ENCODE results near the gene PTGER1. TPM values are rescaled to one million over a fixed set of nuclear protein-coding genes. Genes with fewer than 3 reads are reported as not detected.

PTGER1 gene
- total RNA-seq, 2 experiments from 2014 or later: 0.23 TPM; not detected in 1

DNA sequence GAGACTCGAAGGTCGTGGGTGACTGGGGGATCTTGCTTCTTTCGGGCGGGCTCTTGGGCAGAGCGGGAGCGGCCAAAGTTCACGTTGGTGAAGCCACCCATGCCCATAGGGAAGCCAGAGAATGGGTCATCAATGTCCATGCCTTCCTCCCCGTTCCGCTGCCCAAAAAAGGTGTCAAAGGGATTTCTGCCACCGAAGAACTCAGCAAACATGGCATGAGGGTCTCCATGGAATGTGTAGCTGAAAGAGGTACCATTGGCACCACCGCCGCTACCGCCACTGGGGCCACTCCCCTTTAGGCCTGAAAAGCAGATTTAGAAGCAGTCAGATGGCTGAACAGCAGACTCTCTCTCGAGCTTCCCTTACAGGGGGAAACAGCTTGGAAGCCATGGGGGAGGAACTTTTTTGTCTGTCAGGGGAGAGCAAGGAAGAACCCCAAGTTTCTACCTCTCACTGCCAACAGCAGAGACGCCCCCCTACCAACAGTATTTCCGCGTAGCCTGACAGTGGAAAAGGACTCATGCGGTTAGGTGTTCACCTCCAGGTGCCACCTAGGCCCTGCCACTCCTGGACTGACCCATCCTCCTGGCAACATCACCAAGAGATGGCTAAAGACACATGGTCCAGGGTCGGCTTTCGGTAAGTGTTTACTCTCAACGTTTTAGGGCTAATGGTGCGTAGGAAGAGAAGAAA, 41.7 kb upstream of the PTGER1 start:
- Histone ChIP-seq H3K36me3 (ENCODE audit: insufficient read depth, low read length) (peaks cover 50% of the 10 kb centered on the region), H3K9me2 (ENCODE audit: insufficient read depth, low read length) (no peaks in the 10 kb centered on the region), H3K4me3 (ENCODE audit: low read depth, low read length, poor library complexity, severe bottlenecking) (peak overlapping the region; percentile 93), H2AFZ (ENCODE audit: low read length) (no peak overlapping the region), H3K4me2 (ENCODE audit: low read length) (peak overlapping the region; percentile 99), H3K27ac (ENCODE audit: low read depth, low read length, poor library complexity, severe bottlenecking) (peak overlapping the region; percentile 69), H3K4me1 (ENCODE audit: insufficient read depth, low read length, poor library complexity, severe bottlenecking) (peaks cover 45% of the 10 kb centered on the region), H3K79me2 (ENCODE audit: insufficient read depth, low read depth, low read length) (peaks cover 35% of the 10 kb centered on the region), H4K20me1 (ENCODE audit: insufficient read depth, low read length) (peaks cover 17% of the 10 kb centered on the region), H3K9me3 (ENCODE audit: low read length) (no peaks in the 10 kb centered on the region)
- peak; percentile 26 for DNase-seq (ENCODE audit: low spot score)
- ChIA-PET CTCF (ENCODE audit: unreplicated experiment) (no interaction called here), POLR2A (interaction anchor here (1.6 kb wide), 1 partner anchor 13 kb away, joined by 5 read pairs; no protein-coding TSS in a partner anchor)
- TF ChIP-seq, protein P1, sequence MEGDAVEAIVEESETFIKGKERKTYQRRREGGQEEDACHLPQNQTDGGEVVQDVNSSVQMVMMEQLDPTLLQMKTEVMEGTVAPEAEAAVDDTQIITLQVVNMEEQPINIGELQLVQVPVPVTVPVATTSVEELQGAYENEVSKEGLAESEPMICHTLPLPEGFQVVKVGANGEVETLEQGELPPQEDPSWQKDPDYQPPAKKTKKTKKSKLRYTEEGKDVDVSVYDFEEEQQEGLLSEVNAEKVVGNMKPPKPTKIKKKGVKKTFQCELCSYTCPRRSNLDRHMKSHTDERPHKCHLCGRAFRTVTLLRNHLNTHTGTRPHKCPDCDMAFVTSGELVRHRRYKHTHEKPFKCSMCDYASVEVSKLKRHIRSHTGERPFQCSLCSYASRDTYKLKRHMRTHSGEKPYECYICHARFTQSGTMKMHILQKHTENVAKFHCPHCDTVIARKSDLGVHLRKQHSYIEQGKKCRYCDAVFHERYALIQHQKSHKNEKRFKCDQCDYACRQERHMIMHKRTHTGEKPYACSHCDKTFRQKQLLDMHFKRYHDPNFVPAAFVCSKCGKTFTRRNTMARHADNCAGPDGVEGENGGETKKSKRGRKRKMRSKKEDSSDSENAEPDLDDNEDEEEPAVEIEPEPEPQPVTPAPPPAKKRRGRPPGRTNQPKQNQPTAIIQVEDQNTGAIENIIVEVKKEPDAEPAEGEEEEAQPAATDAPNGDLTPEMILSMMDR (conservative IDR thresholded peaks at IDR 0.05; ENCODE audit: low read length): no peak
- intact Hi-C loops (cut with micrococcal nuclease; ENCODE audit: unreplicated experiment): loop anchor here (5.0 kb wide), 1 partner anchor 40 kb away; no protein-coding TSS in a partner anchor
- no TSS peak for BruUV-seq (replicated peaks)

DNA sequence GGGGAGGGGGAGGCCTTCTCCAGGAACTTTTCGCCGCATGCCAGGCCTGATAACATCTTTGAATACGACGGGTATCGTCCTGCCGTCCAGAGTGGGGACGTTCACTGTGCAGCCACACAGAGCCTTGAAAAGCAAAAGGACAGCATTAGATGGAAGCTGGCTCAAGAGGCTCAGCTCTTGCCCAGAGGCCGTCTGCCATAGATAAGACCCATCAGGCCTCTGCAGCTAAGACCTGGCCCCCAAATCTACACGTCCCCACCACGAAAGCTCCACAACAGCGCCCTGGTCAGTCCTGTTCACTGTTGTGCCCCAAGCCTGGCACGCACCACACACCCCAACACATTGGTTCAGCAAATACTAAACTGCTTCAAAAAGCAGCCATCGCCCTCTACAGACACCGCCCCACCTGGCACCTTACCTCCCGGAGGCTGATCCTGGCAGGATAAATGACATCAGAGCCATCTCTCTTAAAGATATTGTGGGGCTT, 40.9 kb upstream of the PTGER1 start:
- no TSS peak for BruUV-seq (replicated peaks)
- H3K79me2 ChIP-seq (ENCODE audit: insufficient read depth, low read depth, low read length): peaks cover 35% of the 10 kb centered on the region
- ChIA-PET CTCF (ENCODE audit: unreplicated experiment) (no interaction called here), POLR2A (no interaction called here)
- peaks cover 17% of the 10 kb centered on the region for H4K20me1 ChIP-seq (ENCODE audit: insufficient read depth, low read length)
- TF ChIP-seq, protein P1 (conservative IDR thresholded peaks at IDR 0.05; ENCODE audit: low read length): peak; percentile 49
- TF ChIP-seq EZH2phosphoT487 (IDR thresholded peaks at IDR 0.05; ENCODE audit: borderline replicate concordance, low read depth, low read length): no peak
- no peak overlapping the region for H2AFZ ChIP-seq (ENCODE audit: low read length)
- no peak for DNase-seq (ENCODE audit: low spot score)
- H3K4me1 ChIP-seq (ENCODE audit: insufficient read depth, low read length, poor library complexity, severe bottlenecking): peaks cover 43% of the 10 kb centered on the region
- no peaks in the 10 kb centered on the region for H3K9me3 ChIP-seq (ENCODE audit: low read length)
- peak overlapping the region; percentile 99 for H3K4me2 ChIP-seq (ENCODE audit: low read length)
- no peak overlapping the region for H3K27ac ChIP-seq (ENCODE audit: low read depth, low read length, poor library complexity, severe bottlenecking)
- H3K9me2 ChIP-seq (ENCODE audit: insufficient read depth, low read length): no peaks in the 10 kb centered on the region
- H3K4me3 ChIP-seq (ENCODE audit: low read depth, low read length, poor library complexity, severe bottlenecking): peak overlapping the region; percentile 93
- peaks cover 50% of the 10 kb centered on the region for H3K36me3 ChIP-seq (ENCODE audit: insufficient read depth, low read length)
- intact Hi-C loops (cut with micrococcal nuclease; ENCODE audit: unreplicated experiment): loop anchor here (5.0 kb wide), 1 partner anchor 41 kb away; no protein-coding TSS in a partner anchor

DNA sequence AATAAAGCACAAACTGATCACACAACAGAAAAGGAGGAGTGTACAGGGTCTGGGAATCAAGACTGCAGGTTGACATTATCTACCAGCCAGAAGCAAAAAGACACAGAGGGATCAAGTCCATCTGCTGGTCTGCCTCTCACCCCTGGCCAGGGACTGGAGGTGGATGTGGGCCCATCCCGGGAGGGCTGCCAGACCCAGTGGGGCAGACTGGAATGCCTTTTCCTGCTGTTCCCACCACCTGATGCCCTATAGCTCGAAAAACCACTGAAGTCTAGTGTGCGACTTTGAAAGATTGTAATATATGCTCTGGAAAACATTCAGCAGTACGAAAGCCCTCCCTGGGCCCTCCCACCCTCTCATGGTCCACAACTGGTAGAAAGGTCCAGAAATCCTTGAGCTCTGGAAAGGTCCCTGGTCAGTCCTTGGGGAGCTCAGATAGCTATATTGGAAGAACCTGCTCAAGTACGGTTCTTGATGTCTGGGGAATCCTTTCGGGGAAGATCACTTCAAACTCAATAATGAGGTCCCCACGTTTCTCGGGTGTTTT, 40.4 kb upstream of the PTGER1 start:
- CTCF ChIA-PET (ENCODE audit: unreplicated experiment): no interaction called here
- Histone ChIP-seq H3K9me2 (ENCODE audit: insufficient read depth, low read length) (no peaks in the 10 kb centered on the region), H2AFZ (ENCODE audit: low read length) (no peak overlapping the region), H3K9me3 (ENCODE audit: low read length) (no peaks in the 10 kb centered on the region), H4K20me1 (ENCODE audit: insufficient read depth, low read length) (peaks cover 17% of the 10 kb centered on the region), H3K4me2 (ENCODE audit: low read length) (peak overlapping the region; percentile 99), H3K4me1 (ENCODE audit: insufficient read depth, low read length, poor library complexity, severe bottlenecking) (peaks cover 43% of the 10 kb centered on the region), H3K79me2 (ENCODE audit: insufficient read depth, low read depth, low read length) (peaks cover 35% of the 10 kb centered on the region), H3K36me3 (ENCODE audit: insufficient read depth, low read length) (peaks cover 50% of the 10 kb centered on the region), H3K4me3 (ENCODE audit: low read depth, low read length, poor library complexity, severe bottlenecking) (peak overlapping the region; percentile 93), H3K27ac (ENCODE audit: low read depth, low read length, poor library complexity, severe bottlenecking) (no peak overlapping the region)
- no peak for TF ChIP-seq EZH2phosphoT487 (IDR thresholded peaks at IDR 0.05; ENCODE audit: borderline replicate concordance, low read depth, low read length)
- TF ChIP-seq, protein P1 (conservative IDR thresholded peaks at IDR 0.05; ENCODE audit: low read length): no peak
- POLR2A ChIA-PET: no interaction called here
- BruUV-seq (replicated peaks): no TSS peak
- DNase-seq (ENCODE audit: low spot score): no peak
- intact Hi-C loops (cut with micrococcal nuclease; ENCODE audit: unreplicated experiment): loop anchor here (5.0 kb wide), 1 partner anchor 42 kb away; no protein-coding TSS in a partner anchor
